Stimulated activated naive CD4-positive, alpha-beta T cell treated with Interleukin-2 at 50 U/mL for 16 hours (primary cell): ENCODE measurements around the gene BPIFA1.

Source experiments
- DNase-seq: peaks from one replicate; lab custom pipeline; 2025; lab: John Stamatoyannopoulos, UW

BPIFA1 gene

DNA sequence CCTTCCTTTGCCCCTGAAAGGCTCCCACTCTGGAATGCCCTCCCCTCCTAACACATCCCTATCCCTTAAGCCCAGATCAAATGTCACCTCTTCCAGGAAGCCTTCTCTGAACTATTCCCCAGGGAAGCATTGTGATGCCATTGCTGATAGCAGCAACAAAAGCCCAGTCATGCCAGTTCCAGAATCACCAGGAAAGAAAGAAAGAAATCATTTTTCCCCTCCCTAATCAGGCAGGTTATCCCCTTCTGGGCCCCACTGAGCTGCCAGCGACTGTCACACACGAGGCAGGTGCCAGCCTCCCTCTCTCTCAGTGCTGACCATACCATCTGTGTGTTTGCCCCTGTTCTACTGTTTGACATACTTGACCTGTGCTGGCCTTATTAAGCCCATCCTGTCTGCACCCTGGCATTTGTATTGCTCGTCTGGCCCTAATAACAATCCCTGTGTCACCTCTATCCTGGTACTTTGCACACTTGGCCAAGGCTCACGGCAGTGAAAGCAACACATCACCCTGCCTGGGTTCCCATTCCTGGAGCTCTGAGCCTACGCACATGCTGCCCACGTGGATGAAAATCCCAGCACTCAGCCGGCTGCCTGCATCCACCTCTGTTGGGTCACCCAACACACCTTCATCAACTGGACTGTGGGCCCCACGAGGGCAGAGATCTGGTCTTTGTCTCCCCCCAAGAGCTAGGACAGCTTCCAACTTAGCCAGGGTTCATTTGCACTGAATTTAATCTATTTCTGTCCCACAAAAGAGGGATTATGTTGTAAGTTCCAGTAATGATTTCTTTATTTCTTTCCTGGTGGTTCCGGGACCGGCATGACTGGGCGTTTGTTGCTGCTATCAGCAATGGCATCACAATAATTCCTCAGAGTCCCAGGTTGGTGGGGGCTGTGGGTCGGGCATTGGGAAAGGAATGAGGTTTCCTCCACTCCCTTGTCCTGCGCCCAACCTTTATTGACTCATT, 42.0 kb downstream of the BPIFA1 start:
- DNase-seq: no peak

DNA sequence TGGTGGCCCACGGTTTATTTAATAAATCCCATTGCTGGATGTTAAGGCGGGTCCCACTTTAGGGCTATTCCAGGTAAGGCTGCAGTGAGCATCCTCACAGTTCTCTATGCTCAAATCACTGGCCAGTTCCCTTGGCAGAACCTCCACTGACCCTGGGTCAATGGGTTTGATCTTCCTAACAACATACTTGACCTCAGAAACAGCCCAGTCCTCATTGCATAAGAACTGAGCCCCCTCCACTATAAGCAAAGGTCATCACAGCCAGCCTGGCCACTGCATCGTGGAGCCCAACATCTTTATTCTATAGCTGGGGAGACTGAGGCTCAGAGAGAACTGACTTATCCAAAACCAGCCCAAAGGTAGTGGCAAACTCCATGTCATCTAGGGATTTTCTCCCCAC, 42.9 kb downstream of the BPIFA1 start:
- no peak for DNase-seq

DNA sequence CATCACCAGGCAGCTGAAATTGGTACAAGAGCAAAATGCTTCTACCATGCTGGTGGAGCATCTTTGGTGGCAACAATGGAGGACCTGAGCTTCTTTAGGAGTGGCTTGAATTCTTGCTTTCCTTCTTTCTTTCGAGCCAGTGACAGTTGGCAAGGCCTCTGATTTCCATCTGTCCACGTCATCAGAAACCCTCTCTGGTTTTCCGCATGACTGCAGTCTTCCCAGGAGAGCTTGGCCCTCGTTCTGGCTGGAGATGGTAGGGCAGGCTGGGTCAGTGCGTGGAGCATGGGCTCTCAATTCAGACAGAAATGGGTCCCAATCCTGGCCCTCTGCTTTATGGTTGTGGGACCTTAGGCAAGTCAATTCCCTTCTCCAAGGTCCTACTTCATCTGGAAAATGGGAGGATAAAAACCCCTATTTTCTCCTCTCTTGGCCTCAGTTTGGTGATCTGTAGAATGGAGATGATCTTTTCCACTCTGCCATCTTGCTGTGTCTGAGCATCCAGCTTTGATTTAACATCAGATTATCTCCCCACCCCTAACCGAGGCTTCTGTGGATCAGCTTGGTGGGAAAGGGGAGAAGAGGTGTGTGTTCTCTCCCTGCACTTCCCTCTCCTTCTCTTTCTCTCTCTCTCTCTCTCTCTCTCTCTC, 43.6 kb downstream of the BPIFA1 start:
- DNase-seq: no peak

DNA sequence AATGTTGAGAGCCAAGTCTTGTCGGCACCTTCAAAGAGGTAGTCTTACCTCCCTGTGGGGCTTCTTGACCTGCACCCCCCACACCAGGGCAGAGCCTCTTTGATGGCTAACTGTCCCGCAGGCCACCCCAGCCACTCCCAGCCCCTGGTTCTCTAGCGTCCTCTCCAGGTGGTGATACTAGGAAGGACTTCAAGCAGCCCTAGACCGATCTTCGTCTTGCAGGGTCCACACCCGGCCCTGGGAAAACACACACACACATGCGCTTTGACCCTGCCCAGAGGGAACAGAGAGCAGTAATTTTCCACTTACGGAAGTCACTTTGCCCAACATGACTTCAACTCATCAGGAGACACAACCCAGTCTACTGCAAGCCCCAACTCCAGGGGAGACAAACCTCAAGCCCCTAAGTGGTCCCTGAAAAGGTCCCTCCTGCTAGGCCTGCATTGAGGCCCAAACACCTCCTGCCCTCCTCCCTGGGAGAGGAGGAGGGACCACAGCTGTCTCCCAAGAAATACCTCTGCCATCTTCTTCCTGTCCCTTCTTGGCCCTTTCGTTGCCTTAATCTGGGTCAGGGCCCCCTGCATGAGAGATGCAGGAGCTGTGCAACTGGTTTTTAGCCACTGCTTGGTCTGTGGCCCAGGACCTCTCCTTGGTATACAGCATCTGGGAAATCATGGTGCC, 44.3 kb downstream of the BPIFA1 start:
- no peak for DNase-seq

GRCh38 chr20:33280775-33281174, 45.0 kb downstream of the BPIFA1 start:
- no peak for DNase-seq

- no peak for DNase-seq
Measured at GRCh38 chr20:33281550-33282146, 45.9 kb downstream of the BPIFA1 start.

GRCh38 chr20:33282196-33282934, 46.6 kb downstream of the BPIFA1 start:
- no peak for DNase-seq

DNA sequence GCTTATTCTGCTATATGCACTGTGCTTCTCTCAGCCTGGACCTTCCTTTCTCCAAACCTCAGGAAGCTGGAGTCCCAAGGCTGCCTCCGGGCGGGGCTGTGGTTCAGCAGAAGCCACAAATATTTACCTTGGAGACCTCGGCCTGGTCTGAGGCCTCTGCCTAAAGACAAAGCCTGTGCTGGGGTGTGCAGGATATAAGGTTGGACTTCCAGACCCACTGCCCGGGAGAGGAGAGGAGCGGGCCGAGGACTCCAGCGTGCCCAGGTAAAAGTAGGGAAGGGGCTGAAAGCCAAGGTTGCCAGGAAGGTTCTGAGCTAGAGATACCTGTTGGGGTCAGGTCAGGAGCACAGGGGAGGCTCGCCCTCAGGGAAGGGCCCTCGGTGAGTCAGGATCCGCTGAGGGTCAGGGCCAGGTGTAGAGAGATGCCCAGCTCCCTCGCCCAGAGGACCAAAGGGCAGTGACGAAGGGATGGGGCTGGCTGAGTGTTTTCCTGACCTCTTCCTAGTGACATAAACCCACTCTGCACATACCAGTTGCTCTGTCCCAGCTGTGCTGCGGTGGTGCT, 47.3 kb downstream of the BPIFA1 start, which contains the start of gene BPIFB1:
Gene BPIFB1 (plus strand): TSS at position 224 of the 565 bp plus-strand sequence. CDS start 2,860 bp downstream, outside the sequence.
- no peak for DNase-seq

- no peak for DNase-seq
Measured at GRCh38 chr20:33284284-33284683, 48.5 kb downstream of the BPIFA1 start.

- no peak for DNase-seq
Measured at GRCh38 chr20:33284937-33285336, 49.1 kb downstream of the BPIFA1 start.

DNA sequence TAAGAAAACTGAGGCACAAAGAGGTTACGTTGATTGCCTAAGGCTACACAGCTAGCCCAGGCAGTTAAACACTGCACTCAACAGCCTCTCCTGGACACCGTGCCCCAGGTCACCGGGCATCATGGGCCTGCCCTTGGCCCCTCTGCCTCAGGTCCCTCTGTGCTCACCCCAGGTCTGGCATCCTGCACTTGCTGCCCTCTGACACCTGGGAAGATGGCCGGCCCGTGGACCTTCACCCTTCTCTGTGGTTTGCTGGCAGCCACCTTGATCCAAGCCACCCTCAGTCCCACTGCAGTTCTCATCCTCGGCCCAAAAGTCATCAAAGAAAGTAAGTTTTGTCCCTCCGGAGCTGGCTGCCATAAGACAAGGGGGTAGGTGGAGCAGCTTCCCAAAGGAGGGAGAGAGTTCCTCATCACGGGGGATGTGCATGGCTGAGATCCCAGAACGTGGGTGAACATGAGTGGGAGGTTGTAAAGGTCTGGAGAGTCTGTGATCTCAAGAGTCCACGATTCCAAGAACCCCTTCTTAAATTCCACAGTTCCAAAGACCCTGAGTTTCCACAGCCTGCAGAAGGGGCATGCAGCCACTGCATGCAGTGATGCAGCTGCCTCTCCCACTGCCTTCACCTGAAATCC, 50.2 kb downstream of the BPIFA1 start:
- no peak for DNase-seq

DNA sequence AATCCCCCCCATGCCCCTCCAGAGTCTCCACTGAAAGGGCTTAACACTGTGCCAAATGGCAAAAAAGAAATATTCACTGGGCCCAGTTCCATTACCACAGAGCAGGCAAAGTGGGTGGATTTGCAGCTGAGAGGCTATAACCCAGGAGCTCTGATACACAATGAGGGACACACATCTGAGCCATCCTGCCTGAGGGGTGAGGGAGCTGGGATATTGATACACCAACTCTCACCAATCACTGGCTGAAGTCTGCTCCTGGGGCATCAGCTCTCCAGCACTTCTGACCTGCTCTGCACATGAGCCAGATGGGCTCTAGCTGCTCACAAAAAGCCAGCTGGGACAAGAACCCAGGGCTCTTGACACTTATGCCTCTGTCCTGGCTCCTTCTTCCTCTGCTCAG, 52.1 kb downstream of the BPIFA1 start:
- no peak for DNase-seq

- DNase-seq: no peak
Measured at GRCh38 chr20:33290852-33291251, 55.1 kb downstream of the BPIFA1 start.

GRCh38 chr20:33291416-33291815, 55.6 kb downstream of the BPIFA1 start:
- DNase-seq: no peak

- DNase-seq: peak; percentile 57
Measured at GRCh38 chr20:33291830-33292355, 56.1 kb downstream of the BPIFA1 start.
